Spinal cord (tissue), 10 donors: Measurements from ENCODE around the gene CRABP2. TPM values are rescaled to one million over a fixed set of nuclear protein-coding genes. Genes with fewer than 3 reads are reported as not detected.

ENCODE experiments used
- DNase-seq, 6 donors: peaks; one replicate each; pipeline versions ENCODE4 v3.0.0 to v3.0.0-alpha.2; 2013 to 2015; ENCODE audit warnings: low spot score in 6 of 6, low read depth in 4 of 6
- H3K27ac ChIP-seq: one replicate; pipeline ENCODE4 v1.5.1; 2013; ENCODE audit warnings: low read depth, low read length, control low read depth
- H3K27me3 ChIP-seq: one replicate; pipeline ENCODE4 v1.6.1; 2013; ENCODE audit warnings: low read length; ENCODE audit not compliant: control insufficient read depth, insufficient read depth
- H3K36me3 ChIP-seq: one replicate; pipeline ENCODE4 v1.6.1; 2013; ENCODE audit warnings: low read length; ENCODE audit not compliant: control insufficient read depth, insufficient read depth
- H3K4me1 ChIP-seq: one replicate; pipeline ENCODE4 v1.6.1; 2013; ENCODE audit warnings: low read length; ENCODE audit not compliant: control insufficient read depth, insufficient read depth
- H3K4me3 ChIP-seq: one replicate; pipeline ENCODE4 v1.5.1; 2013; ENCODE audit warnings: low read depth, low read length, control low read depth
- H3K9me3 ChIP-seq: one replicate; pipeline ENCODE4 v1.6.1; 2013; ENCODE audit warnings: low read length; ENCODE audit not compliant: control insufficient read depth, insufficient read depth
- WGBS: methylation state at CpG from one replicate; pipeline ENCODE4 v1.1.5; 2013; ENCODE audit warnings: missing lambda C conversion rate; ENCODE audit not compliant: insufficient coverage; 5-methylcytosine and 5-hydroxymethylcytosine counted together
- polyA plus RNA-seq, 2 donors: library from polyadenylated mRNA; unstranded; fragments of 120-200 nt; gene quantifications; one replicate each; pipeline ENCODE4 v1.2.1, GENCODE V29; 2013; ENCODE audit not compliant: insufficient read length in 2 of 2
- total RNA-seq, 2 donors: library from RNA; depleted of rRNA in 1 of 2; stranded (reverse); fragments of 120-200 nt in 1 of 2; fragments of >200 nt in 1 of 2; gene quantifications; one replicate each; pipeline versions ENCODE4 v1.2.3 to v1.2.4, GENCODE V29; 2013 to 2014
- donor health status: healthy.

The CRABP2 gene
- total and polyA plus RNA-seq, 4 donors, result 35.6 to 482 (median 88.3) TPM

DNA sequence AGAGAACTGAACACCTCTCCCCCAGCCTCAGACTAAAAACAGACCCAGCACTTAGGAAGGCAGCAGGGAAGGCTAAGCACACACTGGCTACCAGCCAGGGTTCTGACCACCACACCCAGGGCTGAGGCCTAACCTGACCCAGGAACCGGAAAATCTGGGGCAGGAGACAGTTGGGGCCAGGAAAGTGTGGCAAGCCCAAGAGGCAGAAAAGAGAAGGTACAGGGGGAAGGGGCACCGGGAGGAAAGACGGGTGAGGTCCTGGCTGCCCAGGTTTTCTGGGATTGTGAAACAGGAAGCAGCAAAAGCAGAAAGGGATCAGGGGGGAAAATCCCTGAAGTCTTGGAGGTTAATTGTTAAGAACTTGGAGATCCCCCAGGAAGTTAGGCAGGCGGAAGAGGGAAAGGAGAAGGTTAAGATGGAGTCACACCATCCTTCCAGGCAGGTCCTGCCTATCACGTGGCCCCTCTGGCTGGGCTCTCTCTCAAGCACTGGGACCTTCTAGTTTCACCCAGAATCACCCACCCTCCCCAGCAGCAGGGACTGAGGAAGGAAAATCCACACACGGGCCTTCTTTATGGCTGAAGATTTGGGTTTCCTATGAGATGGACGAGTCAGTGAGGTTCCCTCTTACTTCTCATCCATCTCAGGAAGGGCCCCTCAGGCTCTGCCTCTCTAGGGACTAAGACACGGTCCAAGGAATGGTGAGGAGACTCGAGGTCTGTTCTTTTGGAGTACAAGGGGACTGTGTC lies 43.5 kb upstream of the CRABP2 start:
- H3K27ac ChIP-seq, result peak overlapping the region; percentile 99

DNA sequence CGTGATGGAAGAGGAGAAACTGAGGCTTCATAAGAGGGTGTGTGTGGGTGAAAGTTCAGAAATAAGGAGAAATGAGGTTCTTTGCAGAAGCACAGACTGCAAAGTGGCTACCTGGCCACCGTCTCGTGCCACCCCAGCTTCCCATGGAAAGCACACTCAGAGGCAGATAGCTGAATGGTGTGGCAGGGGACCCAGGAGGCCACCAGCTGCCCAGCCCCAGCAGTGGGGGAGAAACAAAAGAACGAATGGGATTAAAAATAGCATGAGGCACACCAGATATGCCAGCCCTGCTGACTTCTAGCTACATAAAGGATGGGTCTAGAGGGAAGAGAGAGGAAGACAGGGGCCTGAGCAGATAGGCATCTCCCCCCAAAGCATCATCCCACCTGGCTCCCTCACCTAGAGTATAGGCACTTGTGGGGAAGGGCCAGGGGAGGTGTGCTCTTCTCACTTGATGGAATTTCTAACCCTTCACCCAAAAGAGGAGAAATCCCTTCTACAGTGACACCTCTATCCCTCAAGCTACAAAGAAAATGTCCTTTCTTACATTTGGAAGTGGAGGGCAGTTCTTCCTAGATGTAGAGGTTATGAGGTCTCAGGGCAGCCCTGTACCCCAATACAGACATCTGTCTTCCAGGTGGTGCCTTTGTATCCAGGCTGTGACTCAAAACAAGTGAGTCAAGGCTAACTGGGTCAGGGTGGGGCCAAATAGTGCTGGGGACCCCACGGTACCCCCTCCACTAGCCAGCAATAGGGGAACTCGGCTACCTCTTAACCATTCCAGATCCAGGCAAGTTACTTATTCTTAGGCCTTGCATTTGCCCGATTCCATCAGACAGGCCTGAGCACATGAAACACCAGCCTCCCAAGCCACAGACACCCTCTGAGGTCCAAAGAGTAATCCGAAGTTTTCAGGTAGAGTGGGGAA lies 42.6 kb upstream of the CRABP2 start:
- H3K27me3 ChIP-seq, result no peaks in the 10 kb centered on the region
- WGBS, result 30% methylated on average over 7 of the region's 8 CpGs
- peak overlapping the region; percentile 73 for H3K4me3 ChIP-seq
- H3K9me3 ChIP-seq, result no peaks in the 10 kb centered on the region
- peaks cover 28% of the 10 kb centered on the region for H3K36me3 ChIP-seq
- H3K27ac ChIP-seq, result peak overlapping the region; percentile 99
- DNase-seq, result no peak
- peaks cover 51% of the 10 kb centered on the region for H3K4me1 ChIP-seq

More for the DNA sequence above, 43.5 kb upstream of the CRABP2 start:
- Histone ChIP-seq H3K36me3 (peaks cover 20% of the 10 kb centered on the region), H3K4me1 (peaks cover 58% of the 10 kb centered on the region), H3K4me3 (peak overlapping the region; percentile 16), H3K9me3 (no peaks in the 10 kb centered on the region), H3K27me3 (no peaks in the 10 kb centered on the region)
- DNase-seq, result peak in 1 of 6 donors; percentile 43
- 52% methylated on average over 5 of the region's 9 CpGs for WGBS

GRCh38 chr1:156746728-156747631 lies 41.6 kb upstream of the CRABP2 start:
- peak overlapping the region; percentile 99 for H3K27ac ChIP-seq
- no peaks in the 10 kb centered on the region for H3K9me3 ChIP-seq
- DNase-seq, result peak in 2 of 6 donors; percentile 89 to 91
- H3K4me3 ChIP-seq, result peak overlapping the region; percentile 73
- peaks cover 47% of the 10 kb centered on the region for H3K4me1 ChIP-seq
- WGBS, result 1% methylated on average over 12 of the region's 29 CpGs
- no peaks in the 10 kb centered on the region for H3K27me3 ChIP-seq
- peaks cover 34% of the 10 kb centered on the region for H3K36me3 ChIP-seq

GRCh38 chr1:156746406-156746727 lies 41.0 kb upstream of the CRABP2 start:
- peaks cover 34% of the 10 kb centered on the region for H3K36me3 ChIP-seq
- peaks cover 50% of the 10 kb centered on the region for H3K4me1 ChIP-seq
- H3K9me3 ChIP-seq, result no peaks in the 10 kb centered on the region
- peak overlapping the region; percentile 99 for H3K27ac ChIP-seq
- DNase-seq, result no peak
- 44% methylated on average over 8 of the region's 9 CpGs for WGBS
- H3K4me3 ChIP-seq, result peak overlapping the region; percentile 73
- H3K27me3 ChIP-seq, result no peaks in the 10 kb centered on the region

GRCh38 chr1:156745881-156746280 lies 40.5 kb upstream of the CRABP2 start:
- peaks cover 34% of the 10 kb centered on the region for H3K36me3 ChIP-seq
- peak overlapping the region; percentile 99 for H3K27ac ChIP-seq
- 87% methylated on average over 3 of the region's 3 CpGs for WGBS
- H3K9me3 ChIP-seq, result no peaks in the 10 kb centered on the region
- H3K4me1 ChIP-seq, result peaks cover 53% of the 10 kb centered on the region
- no peak for DNase-seq
- no peaks in the 10 kb centered on the region for H3K27me3 ChIP-seq
- no peak overlapping the region for H3K4me3 ChIP-seq

DNA sequence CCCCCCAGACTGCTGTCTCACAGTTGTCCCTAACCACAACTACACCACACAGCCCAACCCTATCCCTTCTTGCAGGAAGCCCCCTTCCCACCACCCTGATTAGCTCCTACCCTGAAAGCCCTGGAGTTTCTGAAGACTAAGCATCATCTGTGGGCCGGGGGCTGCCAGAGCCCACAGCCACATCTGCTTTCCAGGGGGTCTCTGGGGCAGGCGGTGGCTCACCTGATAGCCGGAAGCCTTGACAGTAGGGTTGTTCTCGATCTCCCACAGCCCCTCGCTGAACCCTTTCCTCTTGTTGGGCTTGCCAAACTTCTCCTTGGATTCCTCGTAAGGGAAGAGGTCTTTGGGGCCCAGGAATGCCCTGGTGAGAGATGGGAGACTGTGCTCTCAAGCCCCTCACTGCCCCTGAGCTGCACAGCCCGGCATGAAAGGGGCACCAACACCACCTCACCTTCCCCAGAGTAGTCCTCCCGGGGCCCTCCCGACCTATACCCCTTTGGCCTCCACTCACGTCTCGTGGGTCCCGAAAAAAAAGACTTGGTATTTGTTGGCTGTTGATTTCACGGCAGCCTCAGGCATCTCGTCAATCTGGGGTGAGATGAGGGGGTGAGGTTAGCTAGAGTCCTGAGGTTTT lies 39.5 kb upstream of the CRABP2 start:
- DNase-seq, result no peak
- peaks cover 51% of the 10 kb centered on the region for H3K4me1 ChIP-seq
- no peaks in the 10 kb centered on the region for H3K27me3 ChIP-seq
- peaks cover 31% of the 10 kb centered on the region for H3K36me3 ChIP-seq
- H3K27ac ChIP-seq, result no peak overlapping the region
- H3K4me3 ChIP-seq, result no peak overlapping the region
- H3K9me3 ChIP-seq, result no peaks in the 10 kb centered on the region
- 89% methylated on average over 5 of the region's 14 CpGs for WGBS

- H3K4me3 ChIP-seq, result no peak overlapping the region
- no peaks in the 10 kb centered on the region for H3K27me3 ChIP-seq
- WGBS, result 88% methylated on average over 1 of the region's 12 CpGs
- DNase-seq, result no peak
- H3K27ac ChIP-seq, result no peak overlapping the region
- peaks cover 45% of the 10 kb centered on the region for H3K4me1 ChIP-seq
- H3K9me3 ChIP-seq, result no peaks in the 10 kb centered on the region
- peaks cover 31% of the 10 kb centered on the region for H3K36me3 ChIP-seq
Measured at GRCh38 chr1:156744344-156744743, 39.0 kb upstream of the CRABP2 start.

GRCh38 chr1:156743367-156744302 lies 38.3 kb upstream of the CRABP2 start:
- Histone ChIP-seq H3K4me1 (peaks cover 38% of the 10 kb centered on the region), H3K27ac (no peak overlapping the region), H3K36me3 (peaks cover 28% of the 10 kb centered on the region), H3K4me3 (no peak overlapping the region), H3K27me3 (no peaks in the 10 kb centered on the region), H3K9me3 (no peaks in the 10 kb centered on the region)
- WGBS, result 90% methylated on average over 10 of the region's 14 CpGs
- DNase-seq, result no peak
